Fibroblast of the aortic adventitia (primary cell): ENCODE results near the gene XYLT1. TPM values are rescaled to one million over a fixed set of nuclear protein-coding genes. Genes with fewer than 3 reads are reported as not detected.

ENCODE experiments used
- DNase-seq: peaks from one replicate; pipeline ENCODE4 v3.0.0-alpha.2; 2010; ENCODE audit warnings: low read depth
- H3K4me3 ChIP-seq: 2 replicates; pipeline ENCODE4 v1.5.1; 2011; ENCODE audit warnings: low read depth, mild to moderate bottlenecking, control low read depth, low read length, moderate library complexity
- total RNA-seq: library from RNA; depleted of rRNA; stranded (reverse); fragments of >200 nt; gene quantifications from 2 replicates; pipeline ENCODE4 v1.2.3, GENCODE V29; 2012; ENCODE audit warnings: low replicate concordance
- TF ChIP-seq, protein P1 (sequence below): IDR thresholded peaks from 2 replicates; pipeline ENCODE4 v1.5.1; 2011; ENCODE audit warnings: mild to moderate bottlenecking, low read length, control low read depth, inconsistent platforms; ENCODE audit not compliant: insufficient read depth

Gene XYLT1
- total RNA-seq, 1 donor: 32.7 TPM

DNA sequence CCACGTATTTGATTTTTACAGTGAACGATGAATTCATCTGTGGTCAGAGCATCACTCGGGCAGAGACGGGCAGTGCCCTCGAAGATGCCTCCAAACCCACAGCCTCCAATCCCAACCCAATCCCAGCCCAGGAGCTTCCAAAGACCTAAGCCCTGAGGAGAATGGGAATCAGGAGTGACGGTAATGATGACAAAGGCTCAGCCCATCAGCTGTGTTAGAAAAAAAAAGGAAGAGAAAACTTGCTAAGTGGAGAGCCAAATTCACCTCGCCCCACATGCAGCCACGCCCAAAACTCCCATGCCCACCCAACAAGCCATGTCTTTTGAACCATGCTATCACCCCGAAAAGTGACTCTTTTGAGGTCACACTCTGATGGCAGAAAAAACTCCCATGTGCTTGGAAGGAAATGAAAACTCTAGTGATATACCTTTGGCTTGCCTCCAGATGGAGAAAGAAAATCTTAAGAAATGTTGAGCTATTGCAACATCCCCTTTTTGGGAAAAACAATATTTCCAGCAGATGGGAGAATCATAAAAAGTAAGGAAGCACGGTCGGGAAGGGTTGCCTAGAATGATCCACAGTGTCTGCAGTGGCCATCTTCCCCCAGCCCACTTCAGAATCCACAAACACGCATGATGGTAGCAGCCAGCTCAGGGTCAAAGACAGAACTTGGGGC is 37.7 kb downstream of the XYLT1 start:
- TF ChIP-seq, protein P1, sequence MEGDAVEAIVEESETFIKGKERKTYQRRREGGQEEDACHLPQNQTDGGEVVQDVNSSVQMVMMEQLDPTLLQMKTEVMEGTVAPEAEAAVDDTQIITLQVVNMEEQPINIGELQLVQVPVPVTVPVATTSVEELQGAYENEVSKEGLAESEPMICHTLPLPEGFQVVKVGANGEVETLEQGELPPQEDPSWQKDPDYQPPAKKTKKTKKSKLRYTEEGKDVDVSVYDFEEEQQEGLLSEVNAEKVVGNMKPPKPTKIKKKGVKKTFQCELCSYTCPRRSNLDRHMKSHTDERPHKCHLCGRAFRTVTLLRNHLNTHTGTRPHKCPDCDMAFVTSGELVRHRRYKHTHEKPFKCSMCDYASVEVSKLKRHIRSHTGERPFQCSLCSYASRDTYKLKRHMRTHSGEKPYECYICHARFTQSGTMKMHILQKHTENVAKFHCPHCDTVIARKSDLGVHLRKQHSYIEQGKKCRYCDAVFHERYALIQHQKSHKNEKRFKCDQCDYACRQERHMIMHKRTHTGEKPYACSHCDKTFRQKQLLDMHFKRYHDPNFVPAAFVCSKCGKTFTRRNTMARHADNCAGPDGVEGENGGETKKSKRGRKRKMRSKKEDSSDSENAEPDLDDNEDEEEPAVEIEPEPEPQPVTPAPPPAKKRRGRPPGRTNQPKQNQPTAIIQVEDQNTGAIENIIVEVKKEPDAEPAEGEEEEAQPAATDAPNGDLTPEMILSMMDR: no peak
- DNase-seq: peak; percentile 89
- no peak overlapping the region for H3K4me3 ChIP-seq

DNA sequence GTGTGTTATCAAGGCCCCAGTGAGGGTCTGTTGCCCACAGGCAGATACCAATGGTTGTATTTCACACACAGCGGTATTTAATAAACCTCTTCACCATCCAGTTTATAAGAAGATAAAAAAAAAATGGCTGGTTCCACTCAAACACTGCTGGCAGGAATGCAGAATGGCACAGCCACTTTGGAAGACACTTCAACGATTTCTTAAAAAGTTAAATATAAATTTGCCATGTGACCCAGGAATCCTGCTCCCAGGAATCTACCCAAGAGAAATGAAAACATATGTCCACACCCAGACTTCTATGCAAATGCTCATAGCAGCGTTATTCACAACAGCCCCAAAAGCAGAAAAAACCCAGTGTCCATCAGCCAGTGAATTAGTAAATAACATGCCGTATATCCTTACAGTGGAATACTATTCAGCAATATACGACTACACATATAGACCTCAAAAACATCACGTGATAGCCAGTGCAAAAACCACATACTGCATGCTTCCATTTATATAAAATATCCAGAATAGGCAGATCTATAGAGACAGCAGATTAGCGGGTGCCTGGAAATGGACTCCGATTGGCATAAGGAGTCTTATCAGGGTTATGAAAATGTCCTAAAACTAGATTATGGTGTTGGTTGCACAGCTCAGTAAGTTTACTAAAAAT is 38.7 kb downstream of the XYLT1 start:
- no peak for DNase-seq
- TF ChIP-seq, protein P1: peak; percentile 35

DNA sequence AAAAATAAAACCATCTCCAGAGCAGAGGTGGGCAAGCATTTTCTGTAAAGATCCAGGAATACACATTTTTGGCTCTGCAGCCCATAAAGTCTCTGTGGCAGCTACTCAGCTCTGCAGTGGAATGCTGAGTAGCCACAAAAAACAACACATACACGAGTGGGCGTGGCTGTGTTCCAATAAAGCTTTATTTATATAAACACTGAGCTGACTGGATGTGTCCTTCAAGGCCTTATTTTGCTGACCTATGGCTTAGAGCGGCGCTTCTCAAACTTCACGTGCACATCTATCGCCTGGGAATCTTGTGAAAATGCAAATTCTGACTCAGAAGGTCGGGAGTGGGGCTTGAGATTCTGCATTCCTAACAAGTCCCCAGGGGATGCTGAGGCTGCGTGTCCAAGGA is 39.7 kb downstream of the XYLT1 start:
- H3K4me3 ChIP-seq: no peak overlapping the region
- TF ChIP-seq, protein P1: no peak
- DNase-seq: no peak

More for the DNA sequence above, 38.7 kb downstream of the XYLT1 start:
- no peak overlapping the region for H3K4me3 ChIP-seq

DNA sequence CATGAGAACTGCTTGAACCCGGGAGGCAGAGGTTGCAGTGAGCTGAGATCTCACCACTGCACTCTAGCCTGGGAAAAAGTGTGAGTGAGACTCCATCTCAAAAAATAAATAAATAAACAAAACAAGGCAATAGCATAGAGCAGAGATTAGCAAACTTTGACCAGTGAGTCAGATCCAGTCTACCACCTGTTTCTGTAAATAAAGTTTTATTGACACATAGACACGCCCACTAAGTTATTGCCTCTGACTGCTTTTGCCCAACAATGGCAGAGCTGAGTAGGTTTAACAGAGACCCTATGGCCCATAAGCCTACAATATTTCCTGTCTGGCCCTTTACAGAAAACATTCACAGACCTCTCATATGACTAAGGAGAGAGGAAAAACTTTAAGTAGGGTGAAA is 44.3 kb downstream of the XYLT1 start:
- TF ChIP-seq, protein P1: no peak
- DNase-seq: no peak
- H3K4me3 ChIP-seq: no peak overlapping the region

DNA sequence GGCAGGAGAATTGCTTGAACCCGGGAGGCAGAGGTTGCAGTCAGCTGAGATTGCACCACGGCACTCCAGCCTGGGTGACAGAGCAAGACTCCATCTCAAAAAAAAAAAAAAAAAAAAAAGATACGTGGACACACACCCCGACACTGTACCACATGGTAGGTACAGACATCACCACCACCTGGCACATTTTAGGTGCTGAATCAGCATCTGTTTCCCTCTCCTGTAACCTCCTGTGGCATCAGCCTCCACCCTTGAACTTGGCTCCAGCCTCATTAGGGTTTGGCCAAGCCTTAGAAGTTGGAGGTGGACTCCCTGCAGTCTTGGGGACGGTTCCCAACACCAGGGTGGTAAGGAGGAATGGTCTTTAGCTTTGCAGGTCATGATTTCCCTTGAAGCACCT is 46.0 kb downstream of the XYLT1 start:
- TF ChIP-seq, protein P1: no peak
- no peak for DNase-seq
- no peak overlapping the region for H3K4me3 ChIP-seq

DNA sequence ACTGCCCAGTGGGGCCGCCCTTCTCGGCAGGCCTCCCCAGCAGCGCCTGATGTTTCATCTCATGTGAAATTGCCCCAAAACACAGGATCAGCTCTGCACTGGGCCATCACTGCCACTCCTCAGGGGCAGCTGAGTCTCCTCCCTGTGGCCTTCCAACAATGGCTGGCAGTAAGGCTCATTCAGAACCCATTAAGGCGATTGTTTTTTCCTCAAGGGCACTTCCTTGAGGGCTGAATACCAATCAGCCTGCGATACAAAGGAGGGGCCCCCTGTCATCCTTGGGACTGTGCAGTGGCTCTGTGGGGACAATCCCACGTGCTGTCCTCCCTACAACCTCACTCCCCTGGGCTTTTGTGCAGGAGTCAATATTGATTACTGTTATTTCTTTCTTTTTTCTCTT is 47.5 kb downstream of the XYLT1 start:
- DNase-seq: no peak
- H3K4me3 ChIP-seq: no peak overlapping the region
- TF ChIP-seq, protein P1: no peak
